Measurements from ENCODE around the gene JMJD7.

The JMJD7 gene

GRCh38 chr15:41827880-41828806, at the start of gene JMJD7:
Gene JMJD7, plus strand, starts transcription at chr15:41828092. Its CDS starts 33 bp downstream, at chr15:41828125.
- DNase-seq (ENCODE audit: low read depth): peak; percentile 47

- no peak for DNase-seq (ENCODE audit: low read depth)
Measured at GRCh38 chr15:41778521-41778920, 49.4 kb upstream of the JMJD7 start.

- DNase-seq (ENCODE audit: low read depth): no peak
Measured at GRCh38 chr15:41779662-41780157, 48.2 kb upstream of the JMJD7 start.

GRCh38 chr15:41780266-41780665, 47.6 kb upstream of the JMJD7 start:
- no peak for DNase-seq (ENCODE audit: low read depth)

- DNase-seq (ENCODE audit: low read depth): no peak
Measured at GRCh38 chr15:41780727-41781126, 47.2 kb upstream of the JMJD7 start.

GRCh38 chr15:41782371-41783282, 45.3 kb upstream of the JMJD7 start:
- DNase-seq (ENCODE audit: low read depth): no peak

GRCh38 chr15:41783296-41783695, 44.6 kb upstream of the JMJD7 start:
- DNase-seq (ENCODE audit: low read depth): no peak

- no peak for DNase-seq (ENCODE audit: low read depth)
Measured at GRCh38 chr15:41788262-41788661, 39.6 kb upstream of the JMJD7 start.

GRCh38 chr15:41789236-41789635, 38.7 kb upstream of the JMJD7 start:
- DNase-seq (ENCODE audit: low read depth): no peak

GRCh38 chr15:41789662-41790061, 38.2 kb upstream of the JMJD7 start:
- DNase-seq (ENCODE audit: low read depth): no peak

GRCh38 chr15:41790169-41790568, 37.7 kb upstream of the JMJD7 start:
- no peak for DNase-seq (ENCODE audit: low read depth)

GRCh38 chr15:41790756-41791546, 36.9 kb upstream of the JMJD7 start:
- peak; percentile 61 for DNase-seq (ENCODE audit: low read depth)

GRCh38 chr15:41791547-41791937, 36.4 kb upstream of the JMJD7 start:
- DNase-seq (ENCODE audit: low read depth): no peak

- DNase-seq (ENCODE audit: low read depth): no peak
Measured at GRCh38 chr15:41792000-41792637, 35.8 kb upstream of the JMJD7 start.

- DNase-seq (ENCODE audit: low read depth): no peak
Measured at GRCh38 chr15:41794081-41794480, 33.8 kb upstream of the JMJD7 start.

GRCh38 chr15:41795996-41796856, 31.7 kb upstream of the JMJD7 start:
- DNase-seq (ENCODE audit: low read depth): no peak

- no peak for DNase-seq (ENCODE audit: low read depth)
Measured at GRCh38 chr15:41797201-41797944, 30.5 kb upstream of the JMJD7 start.

- DNase-seq (ENCODE audit: low read depth): peak; percentile 39
Measured at GRCh38 chr15:41798607-41799487, 29.0 kb upstream of the JMJD7 start.

- no peak for DNase-seq (ENCODE audit: low read depth)
Measured at GRCh38 chr15:41799488-41799805, 28.4 kb upstream of the JMJD7 start.
